DLD1 (cell line): ENCODE results near the gene PCNT.
"Not testable (repeated sequence)": the region's sequence is repeated elsewhere in the genome, so short reads cannot be mapped to it uniquely, and the experiment has no call there.

Source experiments
- in situ Hi-C: cut with HindIII; loops from 2 replicates; pipeline ENCODE4 v1.10.0; 2017; ENCODE audit warnings: low sequenced_read_pairs

The PCNT gene

DNA sequence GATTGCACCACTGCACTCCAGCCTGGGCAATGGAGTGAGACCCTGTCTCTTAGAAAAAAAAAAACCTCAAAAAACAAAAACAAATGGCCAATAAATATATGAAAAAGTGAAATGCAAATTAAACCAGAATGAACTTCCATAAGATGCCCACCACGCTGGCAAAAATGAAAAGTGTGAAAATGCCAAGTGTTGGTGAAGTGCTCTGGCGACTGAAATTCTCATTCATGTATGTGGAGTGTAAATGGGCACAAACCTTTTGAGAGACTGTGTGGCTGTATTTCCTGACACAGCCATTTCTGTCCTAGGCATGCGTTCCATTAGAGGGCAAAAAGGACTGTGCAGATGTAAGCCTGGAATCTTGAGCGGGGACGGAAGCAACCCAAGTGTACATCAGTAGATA lies 19.5 kb upstream of the PCNT start:
- in situ Hi-C loops, result no loop called here

DNA sequence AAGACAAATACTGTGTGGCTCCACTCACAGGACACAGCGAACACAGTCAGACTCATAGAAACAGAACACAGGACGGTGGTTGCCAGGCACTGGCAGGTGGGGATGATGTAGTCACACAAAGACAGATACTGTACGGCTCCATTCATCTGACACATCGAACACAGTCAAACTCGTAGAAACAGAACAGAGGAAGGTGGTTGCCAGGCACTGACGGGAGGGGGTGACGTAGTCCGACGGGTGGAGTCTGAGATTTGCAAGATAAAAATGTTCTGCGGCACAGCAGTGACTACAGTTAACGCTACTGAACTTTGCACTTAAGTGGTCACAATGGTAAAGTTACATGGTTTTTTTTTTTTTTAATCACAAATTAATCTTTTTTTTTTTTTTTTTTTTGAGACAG lies 19.0 kb upstream of the PCNT start:
- in situ Hi-C loops, result no loop called here

DNA sequence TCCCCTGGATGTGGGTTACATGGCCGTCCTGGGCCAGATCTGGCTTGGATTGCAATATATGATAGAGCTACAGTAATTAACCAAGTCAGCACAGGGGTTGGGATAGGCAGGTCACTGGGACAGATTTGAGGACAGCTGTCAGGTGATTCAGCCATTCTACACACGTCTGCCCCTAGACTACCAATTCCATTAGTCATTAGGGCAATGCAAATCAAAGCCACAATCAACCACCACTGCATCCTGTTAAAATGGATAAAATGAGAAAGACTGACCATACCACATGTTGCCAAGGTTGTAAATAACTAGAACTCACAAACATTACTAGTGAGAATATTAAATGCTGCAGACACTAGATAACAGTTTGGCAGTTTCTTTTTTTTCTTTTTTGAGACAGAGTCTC lies 16.3 kb upstream of the PCNT start:
- in situ Hi-C loops, result no loop called here

GRCh38 chr21:46308431-46308830 lies 15.5 kb upstream of the PCNT start:
- in situ Hi-C loops, result no loop called here

DNA sequence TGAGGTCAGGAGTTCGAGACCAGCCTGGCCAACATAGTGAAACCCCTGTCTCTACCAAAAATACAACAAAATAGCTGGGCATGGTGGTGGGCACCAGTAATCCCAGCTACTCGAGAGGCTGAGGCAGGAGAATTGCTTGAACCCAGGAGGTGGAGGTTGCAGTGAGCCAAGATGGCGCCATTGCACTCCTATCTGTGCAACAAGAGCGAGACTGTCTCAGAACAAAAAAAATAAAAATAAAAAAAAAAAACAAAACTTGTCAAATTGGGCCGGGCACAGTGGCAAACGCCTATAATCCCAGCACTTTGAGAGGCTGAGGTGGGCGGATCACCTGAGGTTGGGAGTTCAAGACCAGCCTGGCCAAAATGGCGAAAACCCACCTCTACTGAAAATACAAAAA lies 13.7 kb upstream of the PCNT start:
- in situ Hi-C loops, result not testable (repeated sequence)

DNA sequence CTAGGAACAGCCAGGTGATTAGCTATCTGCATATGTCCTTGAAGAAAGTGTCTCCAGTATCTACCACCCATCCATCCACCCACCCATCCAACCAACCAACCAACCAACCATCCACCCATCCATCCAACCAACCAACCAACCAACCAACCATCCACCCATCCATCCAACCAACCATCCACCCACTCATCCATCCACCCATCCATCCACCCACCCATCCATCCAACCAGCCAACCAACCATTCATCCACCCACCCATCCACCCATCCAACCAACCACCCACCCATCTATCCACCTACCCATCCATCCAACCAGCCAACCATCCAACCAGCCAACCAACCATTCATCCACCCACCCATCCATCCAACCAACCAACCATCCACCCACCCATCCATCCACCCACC lies 12.4 kb upstream of the PCNT start:
- in situ Hi-C loops, result no loop called here

- in situ Hi-C loops, result no loop called here
Measured at GRCh38 chr21:46312949-46313348, 11.0 kb upstream of the PCNT start.

DNA sequence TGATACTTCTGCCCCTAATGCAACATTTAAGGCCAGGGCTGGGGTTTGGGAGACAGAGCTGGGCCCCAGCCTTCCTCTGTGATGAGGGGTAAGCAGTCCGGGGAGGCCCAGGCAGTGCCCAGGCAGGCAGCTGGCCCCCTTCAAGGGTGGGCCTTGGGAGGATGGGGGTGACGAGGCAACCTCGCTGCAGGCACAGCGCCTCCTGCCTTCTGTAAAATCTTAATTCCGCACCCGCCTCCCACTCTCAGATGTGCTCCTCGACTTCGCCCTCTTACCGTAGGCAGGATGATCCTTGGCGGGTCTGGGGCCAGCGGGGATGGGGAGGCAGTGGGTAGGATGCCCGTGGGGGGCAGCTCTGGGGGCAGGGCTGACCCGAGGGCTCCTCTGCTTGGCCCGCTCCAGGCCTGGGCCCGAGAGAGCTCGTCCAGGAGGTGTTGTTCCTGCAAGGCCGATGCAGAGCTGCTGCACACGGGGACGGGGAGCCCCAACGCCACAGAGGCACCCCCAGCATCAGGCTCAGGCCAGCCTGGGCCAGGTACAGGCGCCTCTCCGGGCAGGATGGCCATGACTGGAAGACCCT lies 9.4 kb upstream of the PCNT start:
- in situ Hi-C loops, result no loop called here

DNA sequence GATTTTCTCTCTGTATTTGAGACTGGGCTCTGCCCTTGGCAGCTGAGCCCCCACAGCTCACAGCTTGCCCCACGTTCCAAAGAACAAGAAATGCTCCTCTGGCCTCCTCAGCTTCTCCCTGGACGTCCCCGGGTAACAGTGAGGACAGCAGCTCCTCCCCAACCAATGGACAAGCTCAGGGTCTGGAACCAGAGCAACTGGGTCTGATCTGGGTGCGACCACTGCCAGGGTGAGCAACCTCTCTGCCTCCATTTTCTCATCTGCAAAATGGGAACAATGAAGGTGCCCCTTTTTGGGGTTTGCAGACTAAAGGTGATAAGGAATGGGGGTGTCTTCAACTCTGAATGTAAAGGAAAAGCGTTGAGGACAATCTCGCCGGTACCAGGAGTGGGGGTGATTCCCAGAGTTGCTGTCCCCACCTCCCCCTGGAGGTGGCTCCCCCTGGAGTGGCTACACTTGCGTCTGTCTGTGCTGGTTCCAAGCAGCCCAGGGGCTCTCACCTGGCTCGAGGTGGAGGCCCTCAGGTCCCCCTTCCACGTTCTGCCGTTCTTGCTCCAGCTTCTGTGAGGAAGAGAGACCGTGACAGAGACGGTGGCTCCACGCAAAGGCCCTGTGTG lies 7.1 kb upstream of the PCNT start:
- in situ Hi-C loops, result no loop called here

DNA sequence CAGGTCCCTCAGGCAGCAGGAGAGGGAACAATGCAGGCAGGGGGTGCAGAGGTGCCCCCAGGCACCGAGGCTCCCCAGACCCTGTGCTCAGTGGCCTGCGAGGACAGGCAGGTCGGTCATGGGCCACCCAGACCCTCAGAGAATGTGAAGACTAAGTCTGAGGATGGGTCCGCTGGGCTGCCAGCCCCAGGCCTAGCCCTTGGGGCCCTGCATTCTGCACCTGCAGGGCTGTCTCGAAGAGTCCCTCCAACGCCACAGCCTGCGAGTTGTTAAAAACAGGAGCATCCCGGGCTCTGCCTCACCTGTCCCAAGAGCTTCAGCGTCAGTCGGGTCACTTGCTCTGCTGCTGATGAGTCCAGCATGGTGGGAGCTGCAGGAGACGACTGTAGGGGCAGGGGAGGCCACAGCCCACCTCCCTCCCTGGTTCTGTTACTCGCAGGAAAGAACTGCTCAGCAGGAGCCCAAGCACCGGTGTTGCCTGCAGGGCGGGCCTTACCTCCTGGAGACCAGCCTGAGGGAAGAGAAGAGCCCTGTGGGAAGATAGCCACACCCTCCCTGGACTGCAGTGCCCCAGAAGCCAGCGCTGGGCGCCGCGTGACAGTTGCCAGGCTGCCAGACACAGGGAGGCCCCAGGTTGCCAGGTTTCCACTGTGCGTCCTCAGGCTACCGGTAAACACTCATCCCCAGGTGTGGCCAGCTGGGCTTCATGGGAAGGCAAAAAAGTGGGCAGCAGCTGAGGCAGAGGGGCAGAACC lies 6.1 kb upstream of the PCNT start:
- in situ Hi-C loops, result no loop called here

DNA sequence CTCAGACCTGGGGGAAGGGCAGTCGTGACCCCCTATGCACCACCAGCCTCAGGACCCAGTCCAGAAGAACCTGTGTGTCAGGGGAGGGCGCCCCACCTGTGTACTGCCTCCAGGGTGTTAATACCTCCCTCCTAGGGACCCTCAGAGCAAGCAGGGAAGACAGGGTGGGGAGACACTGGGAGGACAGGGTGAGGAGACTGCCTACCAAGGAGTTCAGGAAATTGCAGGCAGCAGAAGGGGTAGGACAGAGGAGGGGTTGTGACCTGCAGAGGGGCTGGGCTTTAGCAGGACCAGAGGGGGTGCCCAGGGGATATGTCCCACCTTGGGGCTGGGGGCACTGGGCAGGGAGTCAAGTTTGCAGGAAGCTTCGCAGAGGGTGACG lies 5.5 kb upstream of the PCNT start:
- in situ Hi-C loops, result no loop called here

GRCh38 chr21:46319186-46319585 lies 4.8 kb upstream of the PCNT start:
- in situ Hi-C loops, result no loop called here

- in situ Hi-C loops, result no loop called here
Measured at GRCh38 chr21:46320331-46320801, 3.6 kb upstream of the PCNT start.

GRCh38 chr21:46322351-46323226 lies 1.4 kb upstream of the PCNT start:
- in situ Hi-C loops, result no loop called here

GRCh38 chr21:46323227-46323709 lies 688 bp upstream of the PCNT start:
- in situ Hi-C loops, result no loop called here

GRCh38 chr21:46324390-46325072 lies 575 bp downstream of the PCNT start:
- in situ Hi-C loops, result no loop called here

GRCh38 chr21:46325073-46325912 lies 1.3 kb downstream of the PCNT start:
- in situ Hi-C loops, result no loop called here

DNA sequence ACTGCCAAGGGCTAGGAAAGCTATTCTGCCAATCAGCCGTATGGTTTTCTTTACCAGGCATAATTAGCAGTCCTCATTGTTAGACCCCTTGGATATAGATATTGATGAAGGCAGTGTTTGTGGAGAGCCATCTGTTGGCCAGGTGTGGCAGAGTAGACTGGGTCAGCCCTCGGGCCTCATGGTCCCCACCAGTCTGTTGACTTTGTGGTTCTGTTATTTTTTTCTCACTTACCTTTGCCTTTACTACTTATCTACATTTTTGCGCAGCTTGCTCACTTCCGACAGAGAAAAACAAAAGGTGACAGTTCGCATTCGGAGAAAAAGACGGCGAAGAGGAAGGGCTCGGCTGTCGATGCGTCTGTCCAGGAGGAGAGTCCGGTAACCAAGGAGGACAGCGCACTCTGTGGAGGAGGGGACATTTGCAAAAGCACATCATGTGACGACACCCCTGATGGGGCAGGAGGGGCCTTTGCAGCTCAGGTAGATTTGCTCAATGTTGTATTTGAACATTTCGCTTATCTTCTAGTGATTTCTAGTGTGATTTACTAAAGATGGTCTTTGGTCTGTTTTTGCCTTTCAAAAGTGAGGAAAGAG lies 2.3 kb downstream of the PCNT start:
- in situ Hi-C loops, result no loop called here

DNA sequence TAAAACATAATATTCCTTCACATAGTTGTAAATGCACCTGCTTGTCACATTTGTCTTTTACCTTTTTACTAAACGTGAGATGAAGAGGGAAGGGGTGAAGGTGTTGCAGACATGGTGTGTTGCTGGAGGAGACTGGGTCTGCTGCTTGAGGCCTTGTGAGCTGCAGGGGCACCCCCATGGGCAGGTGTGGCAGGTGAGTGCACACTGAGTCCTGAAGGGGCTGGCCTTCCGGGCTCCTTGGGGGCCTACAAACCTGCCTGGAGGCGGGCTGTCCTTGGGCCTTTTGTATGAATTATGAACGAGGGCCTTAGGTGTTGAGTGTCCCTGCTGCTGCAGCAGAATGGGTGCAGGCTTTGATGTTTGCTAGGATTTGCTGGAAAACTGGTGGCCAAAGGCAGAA lies 3.8 kb downstream of the PCNT start:
- in situ Hi-C loops, result no loop called here
